Embryonic facial prominence (tissue), 1 donor: ENCODE results near the gene OR2T1.
"Not testable (repeated sequence)": the region's sequence is repeated elsewhere in the genome, so short reads cannot be mapped to it uniquely, and the experiment has no call there.

ENCODE experiments used
- DNase-seq: peaks from one replicate; pipeline ENCODE4 v3.0.0-alpha.2; 2016; ENCODE audit errors: extremely low spot score

Gene OR2T1

DNA sequence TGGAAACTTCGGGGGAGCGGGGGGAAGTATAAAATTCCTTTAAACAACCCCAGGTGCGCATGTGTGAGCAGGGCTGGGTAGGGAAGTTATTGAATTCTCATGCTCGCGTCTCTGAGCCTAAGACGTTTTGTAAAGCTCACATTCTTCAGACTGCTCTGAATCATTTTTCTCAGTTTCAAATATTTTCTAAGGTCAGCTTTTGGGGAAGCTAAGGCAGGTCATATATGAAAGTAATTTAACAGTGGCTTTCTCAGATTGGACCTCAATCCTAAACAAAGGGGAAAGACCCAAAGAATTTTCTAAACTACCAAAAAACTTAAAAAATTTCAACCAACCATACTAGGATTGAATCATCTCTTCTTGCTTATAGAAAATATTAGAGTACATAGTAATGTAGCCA is 32.1 kb downstream of the OR2T1 start:
- not testable (repeated sequence) for DNase-seq

DNA sequence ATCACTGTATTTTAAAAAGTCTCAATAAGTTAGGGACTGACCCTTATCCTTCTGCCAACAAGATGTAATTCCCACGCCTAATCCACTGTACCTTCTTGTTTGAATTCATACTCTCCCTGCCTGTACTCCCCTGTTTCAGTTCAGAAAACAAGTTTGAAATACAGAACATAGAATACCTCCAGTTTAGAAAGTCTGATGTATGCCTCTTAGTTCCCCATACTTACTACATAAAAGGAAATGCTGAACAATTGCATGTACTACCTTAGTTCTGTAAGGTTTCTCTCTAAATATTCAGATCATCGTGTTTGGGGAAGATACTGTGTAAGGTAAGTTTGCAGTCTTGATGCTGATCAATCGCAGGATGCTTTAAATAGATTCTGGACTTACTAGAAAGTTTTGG is 33.5 kb downstream of the OR2T1 start:
- DNase-seq = not testable (repeated sequence)

DNA sequence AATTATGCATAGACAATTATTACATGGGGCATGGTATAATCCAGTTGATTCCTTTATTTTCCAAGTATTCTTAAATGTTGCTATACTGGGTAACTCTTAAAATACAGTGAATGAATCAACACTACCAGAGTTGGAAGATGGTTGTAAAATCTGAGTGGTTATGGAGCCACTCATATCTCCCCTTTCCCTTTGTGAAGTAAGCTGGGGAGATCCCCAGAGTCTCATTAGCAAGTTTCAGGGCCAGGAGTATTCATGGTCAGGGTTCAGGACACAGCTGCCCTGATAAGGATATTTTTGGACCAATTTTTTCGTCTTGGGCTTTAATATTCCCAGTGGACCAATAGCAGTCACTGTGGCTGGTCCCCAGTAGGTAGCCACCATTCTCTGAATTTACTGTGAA is 35.8 kb downstream of the OR2T1 start:
- DNase-seq = not testable (repeated sequence)

DNA sequence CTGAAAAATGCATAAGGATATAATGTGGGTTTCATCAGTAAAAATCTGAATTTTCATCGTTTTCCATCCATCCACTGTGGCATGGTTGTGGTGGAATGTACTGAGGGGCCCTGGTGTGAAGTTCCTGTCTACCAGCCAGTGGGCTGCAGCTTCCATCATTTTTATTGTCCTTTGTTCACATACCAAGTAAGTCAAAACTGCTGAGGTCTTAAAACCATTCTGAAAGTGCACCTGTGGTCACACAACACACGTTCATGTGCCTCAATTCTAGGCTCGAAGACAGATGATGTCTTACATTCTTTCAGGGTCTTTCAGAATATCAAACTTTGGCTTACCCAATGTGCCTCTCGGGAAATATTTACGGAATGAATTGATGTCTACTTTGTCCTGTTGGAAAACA is 36.4 kb downstream of the OR2T1 start:
- DNase-seq = not testable (repeated sequence)

DNA sequence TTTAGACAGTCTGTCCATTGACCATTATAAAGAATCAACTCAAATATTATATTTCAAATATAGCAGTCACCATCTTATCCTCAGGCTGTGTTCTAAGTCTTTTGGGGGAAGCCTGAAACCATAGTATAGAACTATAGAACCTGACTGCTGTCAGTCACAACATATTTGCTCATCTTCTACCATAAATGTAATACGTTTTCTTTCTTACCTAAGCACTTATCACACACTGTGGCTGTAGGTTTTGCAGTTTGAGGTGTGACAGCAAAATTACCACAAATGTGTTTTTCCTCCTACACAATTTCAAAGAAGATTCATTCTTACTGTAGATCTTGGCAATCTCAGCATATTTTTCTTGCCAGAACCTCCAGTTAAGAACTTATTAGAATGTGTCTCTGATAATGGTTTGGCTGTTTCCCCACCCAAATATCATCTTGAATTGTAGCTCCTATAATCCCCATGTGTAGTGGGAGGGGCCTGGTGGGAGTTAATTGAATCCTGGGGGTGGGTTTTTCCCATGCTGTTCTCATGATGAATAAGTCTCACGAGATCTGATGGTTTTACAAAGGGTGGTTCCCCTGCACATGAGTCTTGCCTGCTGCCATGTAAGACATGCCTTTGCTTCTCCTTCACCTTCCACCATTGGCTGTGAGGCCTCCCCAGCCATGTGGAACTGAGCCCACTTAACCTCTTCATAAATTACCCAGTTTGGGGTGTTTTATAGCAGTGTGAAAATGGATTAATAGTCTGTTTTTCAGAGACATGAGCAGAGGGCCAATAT is 39.8 kb downstream of the OR2T1 start:
- DNase-seq = not testable (repeated sequence)

DNA sequence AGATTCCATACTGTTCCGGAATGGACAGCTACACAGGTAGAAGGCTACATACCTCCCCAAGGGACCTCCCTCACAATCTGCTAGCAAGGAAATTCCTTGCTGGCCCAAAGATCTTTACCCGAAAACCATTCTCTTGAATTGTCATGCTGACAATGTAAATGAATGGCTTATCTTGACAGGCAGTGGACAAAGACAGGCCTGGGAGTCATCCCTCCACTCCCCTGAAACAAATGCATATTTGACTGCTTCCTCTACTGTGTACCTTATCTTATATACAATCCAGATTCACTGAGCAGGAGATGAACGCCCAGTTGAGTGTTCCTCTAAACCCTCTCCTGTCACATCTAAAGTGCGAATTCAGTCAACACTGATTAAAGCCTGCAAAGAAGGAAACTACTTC is 41.8 kb downstream of the OR2T1 start:
- DNase-seq = not testable (repeated sequence)

DNA sequence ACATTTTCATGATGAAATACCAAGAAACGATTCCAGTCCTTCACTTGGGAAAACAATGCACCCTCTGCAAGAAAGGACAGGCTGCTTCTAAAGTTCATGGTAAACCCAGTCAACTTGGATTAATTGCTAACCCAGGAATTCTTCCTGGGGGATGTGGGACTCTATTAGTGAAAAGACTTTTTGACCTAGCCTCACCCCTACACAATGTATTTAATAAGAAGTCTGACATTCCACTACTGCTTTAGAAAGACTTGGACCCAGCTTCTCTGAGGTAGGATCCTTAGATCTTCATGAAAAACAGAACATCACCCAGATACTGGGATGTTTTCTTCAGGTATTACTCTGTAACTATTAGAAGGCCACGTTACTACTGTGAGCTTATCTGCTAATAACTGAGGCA is 42.6 kb downstream of the OR2T1 start, which contains the start of gene OR2T2:
Gene OR2T2, plus strand, starts transcription at position 239 of the 400 bp plus-strand sequence. CDS start 7,161 bp downstream, outside the sequence.
- DNase-seq = not testable (repeated sequence)

DNA sequence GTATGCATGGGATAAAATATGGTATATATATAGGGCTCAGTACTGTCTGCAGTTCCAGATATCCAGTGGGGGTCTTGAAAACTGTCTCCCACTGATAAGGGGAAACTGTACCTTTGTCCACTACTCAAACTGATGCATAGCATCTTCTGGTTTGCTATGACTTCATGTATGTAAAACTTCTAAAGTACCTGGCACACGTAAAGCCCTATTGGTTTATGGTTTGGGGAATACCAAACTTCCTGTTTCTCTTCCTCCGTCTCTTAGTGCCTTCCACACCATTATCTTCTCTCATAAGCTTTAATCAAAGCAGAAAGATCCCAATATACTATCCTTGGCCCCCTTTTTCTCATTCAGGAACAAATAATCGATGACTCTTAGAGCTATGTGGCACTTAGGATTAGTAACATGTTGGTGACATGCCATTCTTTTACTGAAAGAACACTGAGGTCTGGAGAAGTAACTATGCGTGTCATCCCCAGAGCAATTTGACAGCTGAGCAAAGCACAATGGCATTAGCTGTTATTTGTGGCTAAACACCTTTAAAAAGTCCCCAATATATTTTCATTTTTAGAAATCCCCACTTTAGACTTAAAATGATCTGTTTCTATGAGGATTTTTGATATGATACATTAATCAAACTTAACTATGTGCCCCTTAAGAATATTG is 45.7 kb downstream of the OR2T1 start:
- not testable (repeated sequence) for DNase-seq

DNA sequence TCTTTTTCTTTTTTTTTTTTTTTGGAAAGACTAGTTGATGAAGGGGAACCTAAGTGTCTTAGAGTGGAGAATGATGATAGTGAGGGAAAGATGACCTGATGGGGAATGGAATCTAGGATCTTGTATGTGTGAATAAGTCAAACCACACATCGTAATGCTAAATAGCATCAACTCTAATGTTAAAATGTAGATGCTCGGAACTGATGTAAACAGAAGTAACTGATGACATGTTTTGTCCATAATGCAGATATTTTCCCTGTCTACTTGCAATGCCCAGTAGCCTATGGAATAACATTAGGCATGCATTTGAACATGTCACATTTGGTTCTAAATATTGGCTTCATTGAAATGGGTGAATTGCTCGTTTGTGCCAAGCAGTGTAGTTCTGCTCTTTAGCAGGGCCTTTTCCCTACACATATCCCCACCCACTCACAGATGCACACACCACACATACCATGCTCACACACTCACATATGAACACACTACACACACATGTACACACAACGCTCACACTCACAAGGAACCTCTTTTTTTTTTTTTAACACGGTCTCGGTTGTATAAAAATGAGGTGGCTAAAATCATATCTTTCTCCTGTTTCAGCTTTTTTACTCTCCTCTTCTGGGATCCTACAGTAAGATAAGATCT is 47.1 kb downstream of the OR2T1 start:
- not testable (repeated sequence) for DNase-seq

DNA sequence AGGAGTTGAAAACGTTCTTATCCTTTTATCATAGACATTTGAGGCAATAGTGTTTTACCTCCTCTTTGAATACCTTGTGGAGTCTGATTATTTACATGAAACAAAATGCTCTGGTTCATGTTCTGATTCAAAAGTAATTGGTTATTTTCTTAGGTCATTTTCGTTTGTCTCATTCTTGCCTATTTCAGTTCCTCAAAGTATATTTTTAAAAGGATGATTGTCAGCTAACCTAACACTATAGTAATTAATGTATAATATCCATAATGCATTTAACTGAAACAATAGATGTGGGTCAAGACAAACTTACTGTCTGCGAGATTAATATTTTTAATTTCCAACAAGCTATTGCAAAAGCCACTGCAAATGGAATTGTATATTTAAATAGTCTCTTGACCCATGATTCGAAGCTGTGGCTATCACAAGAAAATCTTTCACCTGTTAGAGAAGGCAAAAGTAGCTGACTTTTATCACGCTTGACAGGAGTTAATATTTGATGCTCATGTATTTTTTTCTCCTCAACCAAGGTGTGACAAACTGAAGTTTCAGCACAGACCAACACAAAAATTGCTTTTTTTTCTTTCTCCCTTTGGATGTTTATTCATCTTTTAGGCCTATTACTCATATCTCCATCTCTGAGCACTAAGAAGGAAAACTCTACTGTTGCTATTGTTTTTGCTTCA is 47.8 kb downstream of the OR2T1 start:
- not testable (repeated sequence) for DNase-seq

DNA sequence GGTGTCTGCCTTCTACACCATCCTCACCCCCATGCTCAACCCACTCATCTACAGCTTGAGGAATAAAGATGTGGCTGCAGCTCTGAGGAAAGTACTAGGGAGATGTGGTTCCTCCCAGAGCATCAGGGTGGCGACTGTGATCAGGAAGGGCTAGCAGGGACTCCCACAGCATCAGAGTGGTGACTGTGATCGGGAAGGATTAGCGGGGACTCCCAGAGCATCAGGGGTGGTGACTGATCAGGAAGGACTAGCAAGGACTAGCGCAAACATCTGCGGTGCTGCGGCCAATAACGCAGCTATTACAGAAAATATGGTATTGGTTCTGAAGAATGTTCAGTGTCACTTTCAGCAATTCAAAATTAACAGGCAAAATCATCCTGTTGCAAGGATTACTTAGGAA is 50.8 kb downstream of the OR2T1 start:
- not testable (repeated sequence) for DNase-seq

DNA sequence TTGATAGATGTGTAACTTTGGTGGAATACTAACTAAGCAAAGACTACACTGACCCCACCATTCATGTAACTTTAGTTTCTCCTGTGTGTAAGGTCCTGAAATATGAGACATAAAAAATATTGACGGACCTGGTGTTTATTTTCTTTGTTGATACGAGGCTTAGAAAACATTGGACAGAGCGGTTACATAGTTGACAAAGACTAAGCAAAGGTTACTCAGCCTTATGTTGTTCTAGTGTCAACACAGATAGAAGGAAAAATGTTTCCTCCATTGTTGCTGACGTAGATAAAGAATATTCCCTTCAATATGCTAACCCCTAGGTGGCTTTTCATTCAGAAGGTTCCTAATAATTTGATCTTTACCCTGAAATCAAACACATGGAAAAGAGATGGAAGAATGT is 52.2 kb downstream of the OR2T1 start:
- DNase-seq = not testable (repeated sequence)

DNA sequence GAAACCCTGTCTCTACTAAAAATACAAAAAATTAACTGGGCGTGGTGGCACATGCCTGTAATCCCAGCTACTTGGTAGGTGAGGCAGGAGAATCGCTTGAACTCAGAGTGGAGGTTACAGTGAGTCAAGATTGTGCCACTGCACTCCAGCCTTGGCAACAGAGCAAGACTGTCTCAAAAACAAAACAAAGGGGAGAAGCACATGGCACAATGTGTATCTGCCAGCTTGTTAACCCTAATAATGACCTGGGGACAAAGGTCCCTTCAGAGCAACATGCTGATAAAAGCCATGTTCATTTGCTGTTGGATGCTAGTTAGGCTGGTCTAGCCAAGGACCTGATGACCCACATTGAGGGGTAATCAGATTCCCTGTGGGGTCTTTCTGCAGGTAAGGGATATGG is 53.8 kb downstream of the OR2T1 start:
- not testable (repeated sequence) for DNase-seq
